HEK293 (cell line): ENCODE measurements around the gene STX3.

Experiments used
- CTCF ChIA-PET: fragments of 350-600 bp; formaldehyde crosslinking; extraction: SDS; loops from one replicate; lab custom pipeline; 2021; ENCODE audit warnings: antibody characterized with exemption; lab: Yijun Ruan, JAX
- POLR2A ChIA-PET: fragments of 300-600 bp; formaldehyde crosslinking; extraction: SDS; loops from one replicate; lab custom pipeline; 2020; ENCODE audit warnings: antibody characterized with exemption, inconsistent platforms; lab: Yijun Ruan, JAX
- H3K27ac ChIP-seq: fragments of 200-500 bp; sonication (Bioruptor generic); 2 replicates; pipeline ENCODE4 v1.5.1; 2014; ENCODE audit warnings: low read depth, low read length, control low read depth, inconsistent platforms; ENCODE audit errors: extremely low read depth
- H3K36me3 ChIP-seq, 2 experiments: fragments of 200-500 bp in 1 of 2; sonication (Bioruptor generic) in 1 of 2; 1 replicate in 1 of 2; 2 replicates in 1 of 2; pipeline ENCODE4 v1.5.1; 2014 to 2017; ENCODE audit warnings: inconsistent platforms in 2 of 2, low read length in 2 of 2; ENCODE audit not compliant: control insufficient read depth in 2 of 2, insufficient read depth in 1 of 2
- H3K4me1 ChIP-seq: fragments of 200-500 bp; sonication (Bioruptor generic); 2 replicates; pipeline ENCODE4 v1.5.1; 2014; ENCODE audit warnings: mild to moderate bottlenecking, low read length, inconsistent platforms; ENCODE audit not compliant: control insufficient read depth, insufficient read depth
- H3K4me3 ChIP-seq: 2 replicates; pipeline ENCODE4 v1.5.1; 2011; ENCODE audit warnings: low read depth, mild to moderate bottlenecking, control low read depth, low read length, moderate library complexity
- H3K9me3 ChIP-seq: fragments of 200-500 bp; sonication (Bioruptor generic); 2 replicates; pipeline ENCODE4 v1.5.1; 2014; ENCODE audit warnings: low read depth, low read length, inconsistent platforms; ENCODE audit not compliant: control insufficient read depth, insufficient read depth
- BCL11A ChIP-seq: fragments of 450-650 bp; formaldehyde crosslinking; IDR thresholded peaks from 2 replicates; pipeline ENCODE4 v1.5.1; 2016; ENCODE audit warnings: low read depth, missing biosample characterization, missing genetic modification characterization
- GFI1B ChIP-seq: fragments of 450-650 bp; formaldehyde crosslinking; IDR thresholded peaks from 2 replicates; pipeline ENCODE4 v1.5.1; 2016; ENCODE audit warnings: missing biosample characterization, missing genetic modification characterization
- KLF1 ChIP-seq: fragments of 450-650 bp; formaldehyde crosslinking; IDR thresholded peaks from 2 replicates; pipeline ENCODE4 v1.5.1; 2016; ENCODE audit warnings: missing biosample characterization, missing genetic modification characterization
- KLF7 ChIP-seq: fragments of 450-650 bp; formaldehyde crosslinking; IDR thresholded peaks from 2 replicates; pipeline ENCODE4 v1.5.1; 2016; ENCODE audit warnings: missing biosample characterization, missing genetic modification characterization, borderline replicate concordance
- SALL2 ChIP-seq: fragments of 450-650 bp; formaldehyde crosslinking; IDR thresholded peaks from 2 replicates; pipeline ENCODE4 v1.5.0; 2017; ENCODE audit warnings: missing biosample characterization, mild to moderate bottlenecking, missing genetic modification characterization, borderline replicate concordance
- SP3 ChIP-seq: fragments of 450-650 bp; formaldehyde crosslinking; IDR thresholded peaks from 2 replicates; pipeline ENCODE4 v1.5.1; 2016; ENCODE audit warnings: missing biosample characterization, missing genetic modification characterization
- SP7 ChIP-seq: fragments of 450-650 bp; formaldehyde crosslinking; IDR thresholded peaks from 2 replicates; pipeline ENCODE4 v1.5.1; 2016; ENCODE audit warnings: missing biosample characterization, missing genetic modification characterization
- ZBTB49 ChIP-seq: fragments of 450-650 bp; formaldehyde crosslinking; IDR thresholded peaks from 2 replicates; pipeline ENCODE4 v1.5.1; 2016; ENCODE audit warnings: missing biosample characterization, missing genetic modification characterization, low read depth
- ZNF19 ChIP-seq: fragments of 450-650 bp; formaldehyde crosslinking; IDR thresholded peaks from 2 replicates; pipeline ENCODE4; 2016; ENCODE audit warnings: missing biosample characterization, missing genetic modification characterization, low read depth
- ZNF266 ChIP-seq: fragments of 450-650 bp; formaldehyde crosslinking; IDR thresholded peaks from 2 replicates; pipeline ENCODE4 v1.5.1; 2016; ENCODE audit warnings: missing biosample characterization, missing genetic modification characterization, low read depth
- ZNF274 ChIP-seq, 2 experiments: fragments of 200-500 bp in 1 of 2; fragments of 450-650 bp in 1 of 2; sonication (Bioruptor generic) in 1 of 2; formaldehyde crosslinking in 1 of 2; IDR thresholded peaks; 2 replicates each; pipeline versions ENCODE4 v1.5.1 to v1.6.1; 2014 to 2016; ENCODE audit warnings: borderline replicate concordance in 1 of 2, inconsistent platforms in 1 of 2, low read length in 1 of 2, missing biosample characterization in 1 of 2, missing genetic modification characterization in 1 of 2
- ZNF362 ChIP-seq: fragments of 450-650 bp; formaldehyde crosslinking; IDR thresholded peaks from 2 replicates; pipeline ENCODE4 v1.5.1; 2016; ENCODE audit warnings: missing biosample characterization, missing genetic modification characterization
- ZNF518A ChIP-seq: fragments of 450-650 bp; formaldehyde crosslinking; conservative IDR thresholded peaks from 2 replicates; pipeline ENCODE4 v1.5.1; 2016; ENCODE audit warnings: low read depth, missing biosample characterization, missing genetic modification characterization
- ZNF521 ChIP-seq: fragments of 450-650 bp; formaldehyde crosslinking; IDR thresholded peaks from 2 replicates; pipeline ENCODE4 v1.5.1; 2017; ENCODE audit warnings: missing biosample characterization, mild to moderate bottlenecking, missing genetic modification characterization
- ZNF571 ChIP-seq: fragments of 450-650 bp; formaldehyde crosslinking; IDR thresholded peaks from 2 replicates; pipeline ENCODE4 v1.5.0; 2017; ENCODE audit warnings: missing biosample characterization, missing genetic modification characterization
- ZNF600 ChIP-seq: fragments of 450-650 bp; formaldehyde crosslinking; IDR thresholded peaks from 2 replicates; pipeline ENCODE4 v1.5.1; 2016; ENCODE audit warnings: missing biosample characterization, missing genetic modification characterization
- ZNF610 ChIP-seq: fragments of 450-650 bp; formaldehyde crosslinking; IDR thresholded peaks from 2 replicates; pipeline ENCODE4 v1.5.1; 2016; ENCODE audit warnings: missing biosample characterization, missing genetic modification characterization, borderline replicate concordance
- ZNF621 ChIP-seq: fragments of 450-650 bp; formaldehyde crosslinking; IDR thresholded peaks from 2 replicates; pipeline ENCODE4 v1.5.1; 2017; ENCODE audit warnings: missing biosample characterization, missing genetic modification characterization
- ZNF623 ChIP-seq: fragments of 450-650 bp; formaldehyde crosslinking; IDR thresholded peaks from 2 replicates; pipeline ENCODE4 v1.5.1; 2016; ENCODE audit warnings: missing biosample characterization, missing genetic modification characterization
- ZNF624 ChIP-seq: fragments of 450-650 bp; formaldehyde crosslinking; IDR thresholded peaks from 2 replicates; pipeline ENCODE4 v1.5.1; 2017; ENCODE audit warnings: missing biosample characterization, missing genetic modification characterization
- ZNF639 ChIP-seq: fragments of 450-650 bp; formaldehyde crosslinking; IDR thresholded peaks from 2 replicates; pipeline ENCODE4 v1.5.1; 2016; ENCODE audit warnings: missing biosample characterization, missing genetic modification characterization
- ZNF660 ChIP-seq: fragments of 450-650 bp; IDR thresholded peaks from 2 replicates; pipeline ENCODE4 v1.5.1; 2018; ENCODE audit warnings: missing biosample characterization, mild to moderate bottlenecking, missing genetic modification characterization
- ZXDB ChIP-seq: fragments of 450-650 bp; formaldehyde crosslinking; IDR thresholded peaks from 2 replicates; pipeline ENCODE4 v1.5.1; 2016; ENCODE audit warnings: missing biosample characterization, missing genetic modification characterization
- TF ChIP-seq, protein P1 (sequence below): fragments of 450-650 bp; formaldehyde crosslinking; IDR thresholded peaks from 2 replicates; pipeline ENCODE4 v1.5.1; 2017; ENCODE audit warnings: missing biosample characterization, missing genetic modification characterization

Gene STX3

GRCh38 chr11:59729834-59730233 is 25.3 kb upstream of the STX3 start:
- POLR2A ChIA-PET: no interaction called here
- CTCF ChIA-PET: no interaction called here
- TF ChIP-seq ZXDB (tag by site-specific recombination) (no peak), BCL11A (tag by site-specific recombination) (no peak), ZNF623 (tag by site-specific recombination) (no peak), ZNF610 (tag by site-specific recombination) (no peak), GFI1B (tag by site-specific recombination) (no peak), SALL2 (tag by site-specific recombination) (no peak), ZNF521 (no peak), KLF1 (tag by site-specific recombination) (no peak), ZNF621 (tag by site-specific recombination) (no peak), ZNF571 (no peak)

GRCh38 chr11:59730896-59731565 is 24.1 kb upstream of the STX3 start:
- CTCF ChIA-PET: no interaction called here
- POLR2A ChIA-PET: no interaction called here
- TF ChIP-seq ZNF362 (tag by site-specific recombination) (no peak), ZNF274 (IDR thresholded peaks at IDR 0.05; ENCODE audit: low read length) (no peak), ZNF274 (tag by site-specific recombination; IDR thresholded peaks at IDR 0.05; ENCODE audit: borderline replicate concordance) (no peak), ZNF660 (tag by site-specific recombination) (no peak), SP3 (tag by site-specific recombination) (no peak), ZBTB49 (tag by site-specific recombination) (no peak), ZNF600 (tag by site-specific recombination) (no peak), ZNF639 (tag by site-specific recombination) (no peak), ZNF266 (no peak), ZNF518A (no peak), SP7 (tag by site-specific recombination) (no peak), ZNF624 (tag by site-specific recombination) (no peak), SALL2 (tag by site-specific recombination) (no peak), ZNF19 (tag by site-specific recombination) (no peak), KLF7 (tag by site-specific recombination) (no peak), ZNF621 (tag by site-specific recombination) (no peak)
- TF ChIP-seq, protein P1, sequence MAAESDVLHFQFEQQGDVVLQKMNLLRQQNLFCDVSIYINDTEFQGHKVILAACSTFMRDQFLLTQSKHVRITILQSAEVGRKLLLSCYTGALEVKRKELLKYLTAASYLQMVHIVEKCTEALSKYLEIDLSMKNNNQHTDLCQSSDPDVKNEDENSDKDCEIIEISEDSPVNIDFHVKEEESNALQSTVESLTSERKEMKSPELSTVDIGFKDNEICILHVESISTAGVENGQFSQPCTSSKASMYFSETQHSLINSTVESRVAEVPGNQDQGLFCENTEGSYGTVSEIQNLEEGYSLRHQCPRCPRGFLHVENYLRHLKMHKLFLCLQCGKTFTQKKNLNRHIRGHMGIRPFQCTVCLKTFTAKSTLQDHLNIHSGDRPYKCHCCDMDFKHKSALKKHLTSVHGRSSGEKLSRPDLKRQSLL (tag by site-specific recombination): no peak

More at GRCh38 chr11:59729834-59730233, 25.3 kb upstream of the STX3 start:
- Histone ChIP-seq H3K9me3 (no peaks in the 10 kb centered on the region), H3K4me3 (no peak overlapping the region), H3K36me3 (no peaks in the 10 kb centered on the region), H3K4me1 (no peaks in the 10 kb centered on the region), H3K27ac (no peak overlapping the region)

More at GRCh38 chr11:59730896-59731565, 24.1 kb upstream of the STX3 start:
- Histone ChIP-seq H3K4me1 (no peaks in the 10 kb centered on the region), H3K27ac (no peak overlapping the region), H3K36me3 (no peaks in the 10 kb centered on the region), H3K9me3 (no peaks in the 10 kb centered on the region), H3K4me3 (no peak overlapping the region)
